ENCODE measurements around the gene EIF3D.
"Not testable (repeated sequence)": the region's sequence is repeated elsewhere in the genome, so short reads cannot be mapped to it uniquely, and the experiment has no call there.

EIF3D gene

GRCh38 chr22:36549033-36549432, 20.1 kb upstream of the EIF3D start:
- DNase-seq = no peak

- no peak for DNase-seq
Observed at GRCh38 chr22:36548606-36549005, 19.6 kb upstream of the EIF3D start.

GRCh38 chr22:36546932-36547331, 18.0 kb upstream of the EIF3D start:
- DNase-seq = peak; percentile 43

GRCh38 chr22:36546092-36546804, 17.3 kb upstream of the EIF3D start:
- DNase-seq = no peak

GRCh38 chr22:36544107-36544620, 15.2 kb upstream of the EIF3D start:
- DNase-seq = peak; percentile 20

- peak; percentile 79 for DNase-seq
Observed at GRCh38 chr22:36541831-36542411, 13.0 kb upstream of the EIF3D start.

GRCh38 chr22:36540867-36541642, 12.1 kb upstream of the EIF3D start:
- no peak for DNase-seq

GRCh38 chr22:36538529-36538928, 9.6 kb upstream of the EIF3D start:
- no peak for DNase-seq

- DNase-seq = no peak
Observed at GRCh38 chr22:36536717-36537116, 7.8 kb upstream of the EIF3D start.

- DNase-seq = not testable (repeated sequence)
Observed at GRCh38 chr22:36533320-36533719, 4.4 kb upstream of the EIF3D start.

- DNase-seq = no peak
Observed at GRCh38 chr22:36532466-36532865, 3.5 kb upstream of the EIF3D start.

- DNase-seq = no peak
Observed at GRCh38 chr22:36528341-36528740, 625 bp downstream of the EIF3D start.

GRCh38 chr22:36522662-36523061, 6.3 kb downstream of the EIF3D start:
- DNase-seq = no peak

- no peak for DNase-seq
Observed at GRCh38 chr22:36520423-36520822, 8.5 kb downstream of the EIF3D start.

- not testable (repeated sequence) for DNase-seq
Observed at GRCh38 chr22:36519906-36520305, 9.1 kb downstream of the EIF3D start.

GRCh38 chr22:36514766-36515165, 14.2 kb downstream of the EIF3D start:
- no peak for DNase-seq

- DNase-seq = no peak
Observed at GRCh38 chr22:36512991-36513390, 16.0 kb downstream of the EIF3D start.

- no peak for DNase-seq
Observed at GRCh38 chr22:36512333-36512732, 16.6 kb downstream of the EIF3D start.

- no peak for DNase-seq
Observed at GRCh38 chr22:36510966-36511881, 17.7 kb downstream of the EIF3D start.

- no peak for DNase-seq
Observed at GRCh38 chr22:36510384-36510783, 18.6 kb downstream of the EIF3D start.

GRCh38 chr22:36507518-36508010, 21.4 kb downstream of the EIF3D start:
- DNase-seq = no peak

Measured in T1000 (cell line).